OCI-M2 (cell line): ENCODE data around the gene MARK1.
"Not testable (repeated sequence)": the region's sequence is repeated elsewhere in the genome, so short reads cannot be mapped to it uniquely, and the experiment has no call there.

Experiments used
- DNase-seq: peaks from one replicate; lab custom pipeline; 2025; ENCODE audit not compliant: unreplicated experiment; lab: John Stamatoyannopoulos, UW

Gene MARK1

DNA sequence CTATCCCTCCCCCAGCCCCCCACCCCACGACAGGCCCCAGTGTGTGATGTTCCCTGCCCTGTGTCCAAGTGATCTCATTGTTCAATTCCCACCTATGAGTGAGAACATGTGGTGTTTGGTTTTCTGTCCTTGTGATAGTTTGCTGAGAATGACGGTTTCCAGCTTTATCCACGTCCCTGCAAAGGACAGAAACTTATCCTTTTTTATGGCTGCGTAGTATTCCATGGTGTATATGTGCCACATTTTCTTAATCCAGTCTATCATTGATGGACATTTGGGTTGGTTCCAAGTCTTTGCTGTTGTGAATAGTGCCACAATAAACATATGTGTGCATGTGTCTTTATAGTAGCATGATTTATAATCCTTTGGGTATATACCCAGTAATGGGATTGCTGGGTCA is 77.7 kb downstream of the MARK1 start:
- DNase-seq: not testable (repeated sequence)

DNA sequence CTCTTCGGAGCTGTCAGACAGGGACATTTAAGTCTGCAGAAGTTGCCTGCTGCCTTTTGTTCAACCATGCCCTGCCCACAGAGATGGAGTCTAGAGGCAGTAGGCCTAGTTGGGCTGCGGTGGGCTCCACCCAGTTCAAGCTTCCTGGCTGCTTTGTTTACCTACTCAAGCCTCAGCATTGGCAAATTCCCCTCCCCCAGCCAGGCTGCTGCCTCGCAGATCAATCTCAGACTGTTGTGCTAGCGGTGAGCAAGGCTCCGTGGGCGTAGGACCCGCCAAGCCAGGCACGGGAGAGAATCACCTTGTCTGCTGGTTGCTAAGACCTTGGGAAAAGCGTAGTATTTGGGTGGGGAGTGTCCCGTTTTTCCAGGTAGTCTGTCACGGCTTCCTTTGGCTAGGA is 83.2 kb downstream of the MARK1 start:
- not testable (repeated sequence) for DNase-seq

DNA sequence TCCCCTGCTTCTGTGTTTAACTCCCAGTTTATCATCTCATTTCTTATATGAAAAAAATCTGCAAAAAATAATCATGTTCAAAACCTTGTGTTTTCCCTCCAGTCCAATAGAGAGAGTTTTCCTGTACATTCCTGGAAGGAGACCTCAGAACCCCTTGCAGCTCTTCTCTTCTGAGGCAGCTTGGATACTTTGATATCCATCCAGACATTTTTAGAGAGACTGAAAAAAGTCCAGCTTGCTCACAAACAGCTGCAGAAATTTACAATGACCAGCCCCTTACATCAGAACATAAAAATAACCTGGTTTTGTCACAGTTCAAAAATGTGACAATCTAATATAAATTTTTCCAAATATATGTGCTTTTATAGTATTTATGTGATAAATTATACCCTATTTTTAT is 88.9 kb downstream of the MARK1 start:
- DNase-seq: no peak

DNA sequence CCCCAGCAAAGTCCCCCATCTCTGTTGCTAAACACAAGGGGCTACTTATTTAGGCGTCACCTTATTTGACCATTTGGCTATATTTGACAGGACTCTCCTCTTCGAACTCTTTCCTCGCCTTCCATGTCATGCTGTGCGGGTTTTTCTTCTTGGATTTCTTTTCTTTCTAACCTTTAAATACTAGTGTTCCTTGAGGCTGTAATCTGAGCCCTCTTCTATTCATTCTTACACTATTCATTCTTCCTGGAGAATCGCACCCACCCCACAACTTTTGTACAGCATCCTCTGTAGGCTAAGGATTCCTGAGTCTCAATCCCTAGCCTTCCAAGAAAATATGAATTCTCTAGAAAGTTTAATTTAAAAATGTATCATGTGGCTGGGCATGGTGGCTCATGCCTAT is 100.5 kb downstream of the MARK1 start:
- DNase-seq: no peak

DNA sequence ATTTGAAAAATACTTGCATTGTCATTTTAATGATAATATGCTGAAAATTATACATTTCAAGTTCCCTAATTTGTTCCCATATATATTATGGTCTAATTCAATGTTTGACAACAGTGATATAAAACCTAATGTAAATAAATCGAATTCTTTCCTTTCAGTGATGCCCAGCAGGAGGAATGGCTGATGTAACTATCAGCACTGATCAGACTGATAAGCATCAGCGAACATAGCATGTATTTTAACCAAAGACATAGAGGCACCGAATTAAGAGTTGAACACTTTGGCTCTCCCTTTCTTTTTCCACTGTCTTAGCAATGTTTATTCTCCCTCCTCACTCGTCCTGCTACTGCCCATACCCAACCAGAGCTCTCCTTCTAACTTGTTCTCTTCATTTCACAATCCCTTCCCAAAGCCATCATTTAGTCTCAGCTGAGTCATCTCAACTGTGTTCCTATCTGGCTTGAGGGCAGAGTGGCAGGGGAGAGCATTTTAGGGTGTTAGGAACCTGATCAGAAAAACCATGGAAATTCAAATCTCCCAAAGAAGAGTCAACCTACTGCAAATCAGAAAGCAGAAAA is 103.4 kb downstream of the MARK1 start:
- no peak for DNase-seq

DNA sequence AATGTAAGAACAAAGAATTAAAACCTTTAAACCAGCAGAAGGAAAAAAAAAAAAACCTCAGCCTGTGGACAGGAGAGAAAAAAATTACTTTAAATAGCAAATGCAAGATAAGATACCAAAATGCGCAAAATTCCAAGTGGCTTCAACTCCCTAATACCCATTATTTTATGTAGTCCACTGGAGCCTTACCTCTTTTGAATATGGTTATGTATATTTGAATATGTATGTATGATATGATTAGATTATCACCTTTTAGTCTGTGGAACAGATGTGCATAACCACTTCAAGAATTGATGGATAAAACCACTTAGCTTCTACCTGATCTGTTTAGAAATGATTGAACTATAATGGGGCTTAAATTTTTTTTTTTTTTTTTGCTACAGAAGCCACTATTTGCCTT is 109.8 kb downstream of the MARK1 start:
- no peak for DNase-seq

DNA sequence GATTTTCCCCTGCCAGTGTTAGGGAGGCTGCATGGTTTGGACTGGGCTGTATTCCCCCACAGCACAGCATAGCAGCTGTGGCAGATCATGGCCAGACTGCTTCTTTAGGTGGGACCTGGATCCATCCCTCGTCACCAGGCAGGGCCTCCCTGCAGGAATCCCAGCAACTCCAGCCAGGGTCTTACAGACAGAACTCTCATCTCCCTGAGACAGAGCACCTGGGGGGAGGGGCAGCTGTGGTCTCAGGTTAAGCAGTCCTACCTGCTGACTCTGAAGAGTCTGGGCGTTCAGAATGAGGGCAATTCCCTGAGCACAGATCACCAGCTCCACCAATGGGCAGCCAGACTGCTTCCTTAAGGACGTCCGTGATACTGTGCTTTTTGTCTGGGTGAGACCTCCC is 114.3 kb downstream of the MARK1 start:
- no peak for DNase-seq

DNA sequence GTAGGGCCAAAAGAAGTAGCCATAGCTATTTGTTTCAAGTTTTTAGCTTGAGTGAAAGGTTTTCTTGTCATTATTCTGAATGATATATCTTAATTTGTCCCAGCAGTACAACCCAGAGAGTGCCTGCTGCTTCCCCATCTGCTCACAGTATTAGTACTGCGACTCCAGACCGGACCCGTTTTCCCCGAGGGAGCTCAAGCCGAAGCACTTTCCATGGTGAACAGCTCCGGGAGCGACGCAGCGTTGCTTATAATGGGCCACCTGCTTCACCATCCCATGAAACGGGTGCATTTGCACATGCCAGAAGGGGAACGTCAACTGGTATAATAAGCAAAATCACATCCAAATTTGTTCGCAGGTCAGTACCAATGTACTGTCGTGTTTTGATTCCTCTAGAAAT is 125.1 kb downstream of the MARK1 start:
- DNase-seq: no peak

DNA sequence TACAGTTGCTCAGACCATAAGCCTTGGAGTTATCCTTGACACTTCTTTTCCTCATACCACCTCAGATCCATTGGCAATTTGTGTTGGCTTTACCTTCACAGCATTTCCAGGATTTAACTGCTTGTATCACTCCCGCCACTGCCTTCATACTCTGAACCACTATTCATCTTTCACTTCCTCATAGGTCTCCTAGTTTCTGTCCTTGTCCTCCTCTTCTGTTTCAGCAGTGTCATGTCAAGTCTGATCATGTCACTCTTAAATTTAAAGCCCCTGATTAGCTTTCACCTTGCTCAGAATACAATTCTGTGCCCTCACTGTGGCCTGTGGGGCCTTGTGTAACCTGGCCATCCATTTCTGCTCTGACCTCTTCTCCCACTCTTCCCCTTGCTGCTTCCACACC is 127.6 kb downstream of the MARK1 start:
- no peak for DNase-seq

DNA sequence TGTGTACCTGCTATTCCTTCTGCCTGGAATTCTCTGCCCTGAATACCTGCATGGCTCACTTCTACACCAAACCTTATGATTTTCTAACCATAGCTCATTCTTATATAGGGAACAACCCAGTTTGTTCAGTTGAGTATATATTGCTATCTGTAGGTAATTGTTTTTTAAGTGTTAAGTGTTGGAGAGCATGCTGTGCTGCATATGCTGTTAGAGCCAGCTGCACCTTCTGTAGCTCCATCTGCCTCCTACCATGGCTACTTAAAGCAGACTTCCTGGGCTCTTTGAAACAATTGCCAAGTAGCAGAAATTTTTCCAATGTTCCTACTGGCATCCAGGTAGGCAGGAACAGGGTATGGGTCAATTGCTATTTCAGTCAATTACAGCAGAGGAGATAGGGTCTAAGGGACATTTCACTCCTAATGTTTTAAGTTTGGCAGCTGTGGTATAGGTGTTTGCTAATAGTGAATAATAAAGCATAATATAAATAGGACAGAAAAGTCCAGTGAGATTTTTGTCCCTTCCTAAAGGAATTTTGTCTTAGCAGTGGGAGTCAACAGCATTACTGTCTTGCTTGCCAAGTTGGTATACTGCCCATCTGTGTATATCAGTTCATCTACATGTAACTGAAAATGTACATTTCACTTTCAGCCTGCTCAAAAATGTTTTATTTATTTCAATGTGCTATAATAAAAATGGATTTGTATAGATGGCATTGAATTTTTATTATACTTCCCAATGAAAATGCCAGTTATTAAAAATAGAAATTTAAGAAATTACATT is 128.2 kb downstream of the MARK1 start:
- DNase-seq: no peak

DNA sequence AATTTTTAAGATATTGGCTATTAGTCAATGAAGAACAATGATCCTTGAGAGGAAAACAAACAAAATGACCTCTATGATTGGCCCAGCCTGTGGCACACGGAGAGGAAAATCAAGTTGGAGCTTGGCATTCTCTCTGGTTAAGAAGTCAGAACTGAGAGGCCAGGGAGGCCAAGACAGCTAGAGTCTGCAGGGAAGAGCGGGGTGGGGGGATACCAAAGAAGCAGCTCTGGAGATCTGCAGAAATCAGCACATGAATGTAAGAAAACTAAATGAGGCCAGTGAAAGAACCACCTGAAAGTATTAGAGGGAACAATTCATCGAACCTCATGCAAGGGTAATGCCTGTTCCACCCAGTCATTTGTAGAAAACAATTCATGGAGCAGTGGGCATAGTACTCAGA is 138.4 kb downstream of the MARK1 start:
- no peak for DNase-seq

DNA sequence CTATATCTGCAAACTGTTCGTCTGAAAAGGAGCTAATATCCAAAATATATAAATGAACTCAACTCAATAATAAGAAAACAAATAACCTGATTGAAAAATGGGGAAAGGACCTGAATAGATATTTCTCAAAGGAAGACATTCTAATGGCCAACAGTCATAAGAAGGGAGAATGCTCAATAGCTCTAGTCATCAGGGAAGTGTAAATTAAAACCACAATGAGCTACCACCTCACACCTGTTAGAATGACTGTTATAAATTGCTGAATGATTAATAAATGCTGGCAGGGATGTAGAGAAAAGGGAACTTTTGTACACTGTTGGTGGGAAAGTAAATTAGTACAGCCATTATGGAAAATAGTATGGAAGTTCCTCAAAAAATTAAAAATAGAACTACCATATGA is 141.1 kb downstream of the MARK1 start:
- DNase-seq: no peak

DNA sequence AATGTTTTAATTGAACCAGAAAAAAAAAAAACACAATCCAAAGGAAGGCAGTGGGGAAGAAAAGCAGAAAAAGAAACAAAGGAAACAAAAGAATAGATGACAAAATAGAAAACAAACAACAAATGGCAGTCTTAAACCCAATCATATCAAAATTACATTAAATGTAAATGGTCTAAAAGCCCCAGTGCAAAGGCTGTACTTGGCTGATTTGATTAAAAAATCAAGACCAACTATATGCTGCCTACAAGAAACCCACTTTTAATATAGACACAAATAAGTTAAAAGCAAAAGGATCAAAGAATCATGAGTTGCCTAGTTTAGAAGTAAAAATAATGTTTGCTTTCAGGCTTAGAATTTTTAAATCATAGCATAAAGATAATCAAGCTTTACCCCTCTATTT is 142.4 kb downstream of the MARK1 start:
- DNase-seq: no peak

DNA sequence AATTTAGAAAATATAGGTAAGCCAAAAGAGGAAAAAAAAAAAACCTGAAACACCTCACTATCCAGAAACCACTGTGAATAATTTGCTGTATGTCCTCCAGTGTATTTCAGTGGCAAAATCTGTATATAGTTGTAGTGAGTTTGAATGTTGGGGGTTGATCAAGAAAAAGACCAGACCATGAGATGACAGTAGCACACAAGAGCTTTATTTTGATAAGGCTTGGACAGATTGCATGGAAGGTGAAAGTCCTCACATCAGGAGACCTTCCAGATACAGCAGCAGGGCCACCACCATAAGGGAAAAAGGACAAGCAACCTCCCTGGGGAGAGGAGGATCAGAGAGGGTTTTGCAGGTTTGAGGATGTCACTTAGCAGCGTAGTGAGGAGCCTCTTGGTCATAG is 146.0 kb downstream of the MARK1 start:
- no peak for DNase-seq

DNA sequence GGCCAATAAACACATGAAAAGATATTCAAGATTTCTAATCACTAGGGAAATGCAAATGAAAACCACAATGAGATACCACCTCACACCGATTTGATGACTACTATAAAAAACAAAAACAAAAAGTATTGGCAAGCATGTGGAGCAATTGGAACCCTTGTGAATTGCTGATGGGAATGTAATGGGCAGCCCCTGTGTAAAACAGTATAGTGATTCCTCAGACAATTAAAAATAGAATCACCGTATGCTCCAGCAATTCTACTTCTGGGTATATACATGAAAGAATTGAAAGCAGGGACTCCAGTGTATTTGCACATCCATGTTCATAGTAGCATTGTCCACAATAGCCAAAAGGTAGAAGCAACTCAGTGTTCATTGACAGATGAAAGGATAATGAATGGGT is 149.3 kb downstream of the MARK1 start:
- no peak for DNase-seq

DNA sequence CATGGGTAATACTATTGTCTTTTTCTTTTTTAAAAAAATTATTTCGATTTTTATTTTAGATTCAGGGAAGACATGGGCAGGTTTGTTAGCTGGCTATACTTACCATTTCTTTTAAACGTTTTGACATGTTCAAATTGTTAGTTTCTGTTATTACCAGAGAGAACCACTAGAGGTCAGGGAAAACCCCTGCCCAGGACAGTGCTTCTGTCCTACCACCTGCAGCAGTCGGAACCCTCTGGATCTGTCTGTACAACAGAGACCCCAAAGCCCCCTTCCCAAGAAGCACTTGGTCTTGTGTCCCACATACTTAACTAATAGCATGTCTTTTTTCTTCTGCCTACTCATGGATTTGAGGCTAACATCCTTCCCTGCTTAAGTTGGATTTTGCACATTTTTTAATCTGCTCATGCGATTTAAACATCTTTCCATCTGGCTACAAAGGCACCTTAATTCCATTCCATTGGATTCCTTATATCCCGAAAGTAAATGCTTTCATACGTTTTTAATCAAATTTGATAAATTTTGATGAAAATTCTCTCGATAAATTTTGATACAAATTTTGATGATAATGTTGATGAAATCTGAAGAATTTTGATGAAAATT is 152.2 kb downstream of the MARK1 start:
- DNase-seq: no peak

DNA sequence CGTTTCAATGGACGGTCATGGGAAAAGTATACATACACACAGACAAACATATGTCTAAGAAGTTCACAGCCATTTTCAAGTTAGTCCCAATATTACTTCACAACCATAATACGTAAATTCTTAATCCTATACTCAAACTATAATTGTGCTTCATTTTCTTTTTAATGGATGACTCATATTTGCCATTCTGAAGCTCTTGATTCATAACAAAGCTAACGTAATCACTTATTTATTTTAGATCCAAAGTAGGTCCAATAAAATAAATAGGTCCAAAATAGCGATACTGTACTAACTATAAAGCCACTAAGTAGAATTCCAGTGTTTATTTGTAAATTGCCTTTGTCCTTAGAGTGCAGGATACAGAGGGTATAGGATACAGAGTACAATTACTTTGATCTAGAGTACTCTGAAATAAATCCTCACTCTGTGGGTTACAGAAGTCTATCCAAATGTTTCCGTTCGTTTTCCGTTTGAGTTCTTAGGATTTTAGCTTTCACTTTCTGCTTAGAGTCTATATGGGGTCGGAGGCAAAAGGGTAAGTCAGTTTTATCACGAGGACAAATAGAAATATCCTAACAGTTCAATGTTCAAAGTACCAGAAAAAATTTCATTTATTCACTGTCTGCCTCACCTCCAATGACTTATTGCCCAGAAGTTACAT is 153.4 kb downstream of the MARK1 start:
- DNase-seq: no peak

DNA sequence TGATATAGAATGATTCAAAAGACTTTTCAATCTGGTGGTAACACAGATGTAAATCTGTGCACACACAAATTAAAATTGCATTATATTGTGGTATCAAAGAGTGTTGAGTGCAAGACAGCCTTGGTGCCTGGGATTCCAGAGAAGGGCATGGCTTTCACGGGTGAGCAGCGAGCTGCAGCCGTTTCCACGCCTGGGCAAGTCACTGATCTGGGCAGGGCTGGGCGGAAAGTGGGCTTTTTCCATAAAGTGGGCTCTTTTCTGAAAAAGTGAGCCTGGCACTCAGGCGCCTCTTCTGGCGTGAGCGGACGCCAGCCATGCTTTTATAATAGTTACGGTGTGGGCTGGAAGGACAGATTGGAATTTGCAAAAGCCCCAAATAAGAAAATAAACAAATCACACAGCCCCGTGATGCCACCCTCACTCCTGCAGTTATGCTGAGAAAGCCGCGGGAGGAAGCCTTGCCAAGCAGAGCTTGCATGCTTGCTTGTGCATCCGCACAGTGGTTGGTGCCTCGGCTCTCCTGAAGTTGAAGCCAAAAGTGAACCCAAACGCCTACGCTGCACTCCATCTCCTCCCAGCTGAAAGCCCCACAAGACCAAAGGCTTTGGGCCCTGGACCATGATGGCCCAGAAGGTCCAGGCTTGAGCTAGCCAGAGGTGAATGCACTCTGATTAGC is 155.1 kb downstream of the MARK1 start:
- DNase-seq: no peak

DNA sequence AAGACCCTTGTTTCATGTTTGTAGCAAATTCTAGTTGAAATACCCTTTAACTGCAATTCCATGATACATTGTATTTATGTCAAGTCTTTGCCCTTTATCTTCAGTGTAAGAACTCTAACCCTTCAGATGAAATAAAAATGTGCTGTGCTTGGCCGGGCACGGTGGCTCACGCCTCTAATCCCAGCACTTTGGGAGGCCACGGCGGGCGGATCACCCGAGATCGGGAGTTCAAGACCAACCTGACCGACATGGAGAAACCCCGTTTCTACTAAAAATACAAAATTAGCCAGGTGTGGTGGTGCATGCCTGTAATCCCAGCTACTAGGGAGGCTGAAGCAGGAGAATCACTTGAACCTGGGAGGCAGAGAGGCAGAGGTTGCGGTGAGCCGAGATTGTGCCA is 155.8 kb downstream of the MARK1 start:
- DNase-seq: not testable (repeated sequence)

DNA sequence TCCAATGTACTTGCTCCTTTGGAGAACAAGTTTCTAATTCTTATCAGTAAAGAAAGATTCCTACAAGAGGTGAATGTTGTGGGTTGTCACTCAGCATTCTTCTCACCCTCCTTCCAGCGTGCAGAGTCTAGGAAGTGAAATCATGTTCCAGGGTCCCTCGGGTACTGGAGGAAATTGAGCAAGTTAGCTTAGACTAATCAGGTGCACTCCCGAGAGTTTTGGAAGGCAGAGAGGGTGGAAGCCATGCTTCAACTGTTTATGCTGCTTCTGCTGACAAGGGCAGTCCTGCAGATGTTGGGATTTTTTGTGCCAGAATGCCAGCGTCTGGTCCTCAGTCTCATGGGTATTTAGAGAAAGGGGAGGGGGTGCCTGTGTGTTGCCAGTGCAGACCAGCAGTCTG is 157.0 kb downstream of the MARK1 start:
- no peak for DNase-seq

DNA sequence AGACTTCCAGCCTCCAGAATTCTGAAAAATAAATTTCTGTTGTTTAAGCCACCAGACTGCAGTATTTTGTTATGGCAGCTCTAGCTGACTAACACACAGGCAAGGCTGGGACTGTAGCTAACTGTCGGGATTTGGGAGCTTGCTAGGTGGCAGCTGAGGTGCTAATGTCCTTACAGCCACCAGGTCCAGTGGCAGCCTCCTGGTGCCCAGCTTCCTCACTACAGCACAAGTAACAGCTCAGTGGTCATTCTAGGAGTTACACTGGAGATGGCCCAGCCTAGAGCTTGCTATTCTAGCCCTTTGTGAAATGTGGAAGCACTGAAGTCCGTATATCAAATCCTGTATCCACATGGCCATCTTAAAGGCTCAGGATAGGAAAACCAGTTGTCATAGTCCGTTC is 157.9 kb downstream of the MARK1 start:
- no peak for DNase-seq

DNA sequence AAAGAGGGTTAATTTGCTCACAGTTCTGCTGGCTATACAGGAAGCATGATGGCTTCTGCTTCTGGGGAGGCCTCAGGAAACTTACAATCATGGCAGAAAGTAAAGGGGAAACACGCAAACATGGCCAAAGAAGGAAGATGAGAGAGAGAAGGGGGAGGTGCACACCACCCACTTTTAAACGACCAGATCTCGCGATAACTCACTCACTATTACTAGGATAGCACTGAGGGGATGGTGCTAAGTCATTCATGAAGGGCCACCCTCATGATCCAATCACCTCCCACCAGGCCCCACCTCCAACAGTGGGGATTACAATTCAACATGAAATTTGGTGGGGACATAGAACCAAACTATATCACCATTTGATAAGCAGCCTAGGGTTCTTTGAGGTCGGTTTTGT is 159.9 kb downstream of the MARK1 start:
- DNase-seq: no peak
